Body of pancreas (tissue), 4 donors: Measurements from ENCODE around the gene B3GNT2. TPM values are rescaled to one million over a fixed set of nuclear protein-coding genes. Genes with fewer than 3 reads are reported as not detected.
"Not testable (repeated sequence)": the region's sequence is repeated elsewhere in the genome, so short reads cannot be mapped to it uniquely, and the experiment has no call there.

ENCODE experiments used
- ATAC-seq: fragments of 150-250 bp; one replicate; pipeline ENCODE4 v1.9.1; 2016
- DNase-seq, 4 donors: peaks; one replicate each; pipeline ENCODE4 v3.0.0-alpha.2; 2019
- H3K27ac ChIP-seq, 4 donors: fragments of 200-600 bp; sonication (generic); 1 replicate in 3 of 4; 2 replicates in 1 of 4; pipeline versions ENCODE4 v1.5.1 to v1.6.1; 2016 to 2019; ENCODE audit warnings: mild to moderate bottlenecking in 1 of 4, mixed read lengths in 1 of 4, moderate library complexity in 1 of 4
- H3K27me3 ChIP-seq, 2 donors: fragments of 200-600 bp; sonication (generic); one replicate each; pipeline ENCODE4 v1.6.0; 2016; ENCODE audit warnings: mild to moderate bottlenecking in 1 of 2
- H3K36me3 ChIP-seq, 2 donors: fragments of 200-600 bp; sonication (generic); replicated peaks in 1 of 2; 2 replicates each; pipeline ENCODE4 v1.5.1; 2016; ENCODE audit warnings: low read depth in 2 of 2; ENCODE audit not compliant: insufficient read depth in 1 of 2
- H3K4me1 ChIP-seq: fragments of 200-600 bp; sonication (generic); one replicate; pipeline ENCODE4 v1.6.0; 2016
- H3K4me3 ChIP-seq, 2 donors: fragments of 200-600 bp; sonication (generic); 1 replicate in 1 of 2; 2 replicates in 1 of 2; pipeline ENCODE4 v1.5.1; 2016 to 2019
- H3K9me3 ChIP-seq, 3 donors: fragments of 200-600 bp; sonication (generic); 1 replicate in 2 of 3; 2 replicates in 1 of 3; pipeline ENCODE4 v1.5.1; 2016
- POLR2A ChIP-seq, 3 donors: fragments of 450-650 bp; IDR thresholded peaks; one replicate each; pipeline ENCODE4 v1.6.1; 2016; ENCODE audit warnings: antibody characterized with exemption in 3 of 3, mild to moderate bottlenecking in 2 of 3
- WGBS, 2 donors: methylation state at CpG; one replicate each; pipeline ENCODE4 v1.1.5; 2017; 5-methylcytosine and 5-hydroxymethylcytosine counted together
- intact Hi-C: fragments of 100-400 bp; cut with DNase I; formaldehyde crosslinking; loops from one replicate; pipeline ENCODE4 v1.15.1; 2023
- total RNA-seq, 2 donors: library from RNA; depleted of rRNA; stranded (reverse); fragments of >200 nt; gene quantifications; one replicate each; pipeline ENCODE4 v1.1.0, GENCODE V29; 2016
- TF ChIP-seq, protein P1 (sequence below), 7 experiments: fragments of 450-650 bp in 4 of 7; fragments of 200-600 bp in 3 of 7; sonication (generic) in 3 of 7; IDR thresholded peaks; one replicate each; pipeline ENCODE4 v1.5.1; 2016 to 2019; ENCODE audit warnings: antibody characterized with exemption in 7 of 7

B3GNT2 gene, protein sequence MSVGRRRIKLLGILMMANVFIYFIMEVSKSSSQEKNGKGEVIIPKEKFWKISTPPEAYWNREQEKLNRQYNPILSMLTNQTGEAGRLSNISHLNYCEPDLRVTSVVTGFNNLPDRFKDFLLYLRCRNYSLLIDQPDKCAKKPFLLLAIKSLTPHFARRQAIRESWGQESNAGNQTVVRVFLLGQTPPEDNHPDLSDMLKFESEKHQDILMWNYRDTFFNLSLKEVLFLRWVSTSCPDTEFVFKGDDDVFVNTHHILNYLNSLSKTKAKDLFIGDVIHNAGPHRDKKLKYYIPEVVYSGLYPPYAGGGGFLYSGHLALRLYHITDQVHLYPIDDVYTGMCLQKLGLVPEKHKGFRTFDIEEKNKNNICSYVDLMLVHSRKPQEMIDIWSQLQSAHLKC
- total RNA-seq, result 10 to 100 TPM; 12.2 to 15.8 TPM

DNA sequence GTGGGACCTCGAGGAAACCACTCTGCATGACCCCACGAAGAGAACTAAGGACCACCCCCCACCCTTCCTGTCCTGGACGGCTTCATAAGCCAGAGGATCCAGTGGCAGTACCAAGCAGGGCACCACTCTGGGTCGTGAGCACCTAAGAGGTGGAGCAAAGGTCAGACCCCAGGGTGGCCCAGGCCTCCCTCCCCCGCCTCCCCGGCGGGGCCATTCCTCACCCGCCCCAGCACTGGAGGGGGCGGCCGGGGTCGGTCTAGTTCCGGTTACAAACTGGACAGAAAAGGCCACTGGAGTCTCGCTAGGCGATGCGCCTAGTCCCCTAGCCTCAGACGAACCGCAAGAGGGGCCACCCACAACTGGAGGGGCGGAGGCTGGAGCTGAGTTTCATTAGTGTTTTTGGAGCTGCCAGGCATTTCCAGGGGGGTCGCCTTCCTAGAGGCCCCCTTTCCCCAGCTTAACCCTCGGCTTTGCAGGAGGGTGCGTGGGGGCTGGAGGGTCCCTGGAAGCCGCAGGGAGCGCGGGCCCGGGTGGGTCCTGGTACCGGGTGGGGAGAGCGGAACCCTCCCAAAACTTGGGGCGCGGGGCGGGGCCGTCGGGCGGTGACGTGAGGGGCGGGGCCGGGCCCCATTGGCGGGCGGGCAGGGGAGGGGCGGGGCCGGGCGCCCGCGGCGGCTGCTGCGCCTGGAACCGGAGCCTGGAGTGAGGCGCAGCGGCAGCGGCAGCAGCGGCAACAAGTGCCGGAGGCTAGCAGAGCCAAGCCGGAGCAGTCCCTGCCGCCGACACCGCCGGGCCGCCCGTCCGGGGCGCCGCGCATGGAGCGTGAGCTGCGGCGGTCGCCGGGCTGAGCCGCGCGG, at the start of gene B3GNT2:
B3GNT2 (plus strand) TSS at position 695 of the 857 bp plus-strand sequence. CDS start 26,106 bp downstream, outside the sequence.
- peak; percentile 55 to 87 (median 62) for TF ChIP-seq POLR2A (IDR thresholded peaks at IDR 0.05)
- TF ChIP-seq, protein P1, sequence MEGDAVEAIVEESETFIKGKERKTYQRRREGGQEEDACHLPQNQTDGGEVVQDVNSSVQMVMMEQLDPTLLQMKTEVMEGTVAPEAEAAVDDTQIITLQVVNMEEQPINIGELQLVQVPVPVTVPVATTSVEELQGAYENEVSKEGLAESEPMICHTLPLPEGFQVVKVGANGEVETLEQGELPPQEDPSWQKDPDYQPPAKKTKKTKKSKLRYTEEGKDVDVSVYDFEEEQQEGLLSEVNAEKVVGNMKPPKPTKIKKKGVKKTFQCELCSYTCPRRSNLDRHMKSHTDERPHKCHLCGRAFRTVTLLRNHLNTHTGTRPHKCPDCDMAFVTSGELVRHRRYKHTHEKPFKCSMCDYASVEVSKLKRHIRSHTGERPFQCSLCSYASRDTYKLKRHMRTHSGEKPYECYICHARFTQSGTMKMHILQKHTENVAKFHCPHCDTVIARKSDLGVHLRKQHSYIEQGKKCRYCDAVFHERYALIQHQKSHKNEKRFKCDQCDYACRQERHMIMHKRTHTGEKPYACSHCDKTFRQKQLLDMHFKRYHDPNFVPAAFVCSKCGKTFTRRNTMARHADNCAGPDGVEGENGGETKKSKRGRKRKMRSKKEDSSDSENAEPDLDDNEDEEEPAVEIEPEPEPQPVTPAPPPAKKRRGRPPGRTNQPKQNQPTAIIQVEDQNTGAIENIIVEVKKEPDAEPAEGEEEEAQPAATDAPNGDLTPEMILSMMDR (IDR thresholded peaks at IDR 0.05), result no peak
- Histone ChIP-seq H3K4me1 (peaks cover 39% of the 10 kb centered on the region), H3K4me3 (peak within 1 kb of the TSS; percentile 87 to 94), H3K36me3 (no peaks in the 10 kb centered on the region), H3K27me3 (no peaks in the 10 kb centered on the region), H3K9me3 (no peaks in the 10 kb centered on the region), H3K27ac (peak within 1 kb of the TSS; percentile 93 to 97 (median 95))
- DNase-seq, result peak; percentile 80 to 86 (median 83)
- peak; percentile 88 for ATAC-seq
- intact Hi-C loops, result no loop called here
- WGBS, 2 donors, result 0 to 2% methylated on average over 4 to 59 of the region's 70 CpGs

- H3K4me3 ChIP-seq, H3K9me3 ChIP-seq, DNase-seq, H3K27ac ChIP-seq, H3K27me3 ChIP-seq, intact Hi-C loops, H3K4me1 ChIP-seq, ATAC-seq, H3K36me3 ChIP-seq: not testable (repeated sequence)
- 92 to 100% methylated on average over 3 to 7 of the region's 7 CpGs for WGBS, 2 donors
Measured at GRCh38 chr2:62146790-62147189, 49.1 kb upstream of the B3GNT2 start.

DNA sequence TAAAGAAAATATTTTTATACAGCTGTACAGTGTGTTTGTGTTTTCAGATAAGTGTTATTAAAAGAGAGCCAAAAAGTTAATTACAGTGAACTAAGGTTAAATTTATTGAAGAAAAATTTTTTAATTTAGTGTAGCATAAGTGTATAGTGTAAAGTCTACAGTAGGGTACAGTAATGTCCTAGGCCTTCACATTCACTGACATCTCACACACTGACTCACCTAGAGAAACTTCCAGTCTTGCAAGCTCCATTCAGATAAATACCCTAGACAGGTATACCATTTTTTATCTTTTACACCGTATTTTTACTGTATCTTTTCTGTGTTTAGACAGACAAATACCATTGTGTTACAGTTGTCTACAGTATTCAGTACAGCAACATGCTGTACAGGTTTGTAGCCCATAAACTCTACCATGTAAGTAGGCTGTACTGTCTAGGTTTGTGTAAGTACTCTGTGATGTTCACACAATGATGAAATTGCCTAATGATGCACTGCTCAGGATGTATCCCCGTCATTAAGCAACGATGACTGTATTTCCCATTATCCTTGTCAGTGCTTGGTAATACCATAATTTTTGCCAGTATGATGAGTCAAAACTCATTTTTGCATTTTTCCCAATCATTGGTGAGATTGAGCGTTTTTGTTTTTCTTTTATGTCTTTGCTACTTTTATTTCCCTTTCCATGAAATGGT, 48.2 kb upstream of the B3GNT2 start:
- WGBS, 2 donors, result 68 to 81% methylated on average over 4 of the region's 4 CpGs
- H3K36me3 ChIP-seq, result no peaks in the 10 kb centered on the region
- H3K27ac ChIP-seq, result no peak overlapping the region
- TF ChIP-seq, protein P1 (IDR thresholded peaks at IDR 0.05), result no peak
- ATAC-seq (no peak), DNase-seq (no peak)
- no peak overlapping the region for H3K4me3 ChIP-seq
- no peaks in the 10 kb centered on the region for H3K9me3 ChIP-seq
- intact Hi-C loops, result no loop called here
- no peaks in the 10 kb centered on the region for H3K4me1 ChIP-seq
- no peaks in the 10 kb centered on the region for H3K27me3 ChIP-seq

- DNase-seq, result no peak
- no peak for ATAC-seq
- Histone ChIP-seq H3K9me3 (no peaks in the 10 kb centered on the region), H3K27me3 (no peaks in the 10 kb centered on the region), H3K36me3 (no peaks in the 10 kb centered on the region), H3K4me1 (no peaks in the 10 kb centered on the region), H3K4me3 (no peak overlapping the region), H3K27ac (no peak overlapping the region)
- TF ChIP-seq, protein P1 (IDR thresholded peaks at IDR 0.05), result no peak
- TF ChIP-seq POLR2A (IDR thresholded peaks at IDR 0.05), result no peak
- intact Hi-C loops, result no loop called here
Measured at GRCh38 chr2:62149708-62150107, 46.2 kb upstream of the B3GNT2 start.
